Nephron progenitor cell (in vitro differentiated cells): Measurements from ENCODE around the gene SLAMF7.

ENCODE experiments used
- DNase-seq: peaks from one replicate; pipeline ENCODE4 v3.0.0; 2021
- H3K27ac Mint-ChIP-seq: 2 replicates; pipeline ENCODE4 v1.8.0; 2021; ENCODE audit warnings: mild to moderate bottlenecking, moderate library complexity, mixed read lengths
- H3K27me3 Mint-ChIP-seq: 2 replicates; pipeline ENCODE4 v1.8.0; 2021; ENCODE audit warnings: mild to moderate bottlenecking, low read depth, mixed read lengths; ENCODE audit not compliant: poor library complexity
- H3K36me3 Mint-ChIP-seq: 2 replicates; pipeline ENCODE4 v1.8.0; 2021; ENCODE audit warnings: low read depth, mixed read lengths
- H3K4me1 Mint-ChIP-seq: 2 replicates; pipeline ENCODE4 v1.8.0; 2021; ENCODE audit warnings: mixed read lengths
- H3K4me3 Mint-ChIP-seq: 2 replicates; pipeline ENCODE4 v1.8.0; 2021; ENCODE audit warnings: mild to moderate bottlenecking, moderate library complexity, mixed read lengths
- H3K9me3 Mint-ChIP-seq: 2 replicates; pipeline ENCODE4 v1.8.0; 2021; ENCODE audit warnings: mild to moderate bottlenecking, moderate library complexity, mixed read lengths
- TF ChIP-seq, protein P1 (sequence below): fragments of 200-600 bp; sonication (generic); IDR thresholded peaks from 2 replicates; pipeline ENCODE4 v1.5.0; 2021; ENCODE audit warnings: antibody characterized with exemption

SLAMF7 gene

DNA sequence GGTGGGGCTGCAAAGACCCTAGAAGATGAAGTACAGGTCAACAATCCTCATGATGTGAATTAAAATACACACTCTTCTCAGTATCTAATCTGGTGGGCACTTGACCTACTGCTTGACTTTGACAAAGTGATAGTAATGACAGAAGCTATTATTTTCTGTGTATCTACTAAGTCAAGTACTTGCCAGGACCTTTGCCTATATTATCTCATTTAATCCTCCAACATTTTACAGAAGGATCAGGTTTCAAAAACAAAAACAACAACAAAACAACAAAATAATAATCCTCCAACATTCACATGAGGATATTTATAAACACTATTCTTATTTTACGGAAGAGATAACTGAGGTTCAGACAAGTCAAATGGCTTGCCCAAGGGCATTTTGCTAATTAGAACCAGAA, 23.0 kb upstream of the SLAMF7 start:
- no peak overlapping the region for H3K27ac Mint-ChIP-seq
- H3K4me1 Mint-ChIP-seq: no peaks in the 10 kb centered on the region
- peaks cover 7% of the 10 kb centered on the region for H3K9me3 Mint-ChIP-seq
- no peak overlapping the region for H3K4me3 Mint-ChIP-seq
- DNase-seq: no peak
- TF ChIP-seq, protein P1, sequence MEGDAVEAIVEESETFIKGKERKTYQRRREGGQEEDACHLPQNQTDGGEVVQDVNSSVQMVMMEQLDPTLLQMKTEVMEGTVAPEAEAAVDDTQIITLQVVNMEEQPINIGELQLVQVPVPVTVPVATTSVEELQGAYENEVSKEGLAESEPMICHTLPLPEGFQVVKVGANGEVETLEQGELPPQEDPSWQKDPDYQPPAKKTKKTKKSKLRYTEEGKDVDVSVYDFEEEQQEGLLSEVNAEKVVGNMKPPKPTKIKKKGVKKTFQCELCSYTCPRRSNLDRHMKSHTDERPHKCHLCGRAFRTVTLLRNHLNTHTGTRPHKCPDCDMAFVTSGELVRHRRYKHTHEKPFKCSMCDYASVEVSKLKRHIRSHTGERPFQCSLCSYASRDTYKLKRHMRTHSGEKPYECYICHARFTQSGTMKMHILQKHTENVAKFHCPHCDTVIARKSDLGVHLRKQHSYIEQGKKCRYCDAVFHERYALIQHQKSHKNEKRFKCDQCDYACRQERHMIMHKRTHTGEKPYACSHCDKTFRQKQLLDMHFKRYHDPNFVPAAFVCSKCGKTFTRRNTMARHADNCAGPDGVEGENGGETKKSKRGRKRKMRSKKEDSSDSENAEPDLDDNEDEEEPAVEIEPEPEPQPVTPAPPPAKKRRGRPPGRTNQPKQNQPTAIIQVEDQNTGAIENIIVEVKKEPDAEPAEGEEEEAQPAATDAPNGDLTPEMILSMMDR: no peak
- no peaks in the 10 kb centered on the region for H3K36me3 Mint-ChIP-seq
- peaks cover 5% of the 10 kb centered on the region for H3K27me3 Mint-ChIP-seq

DNA sequence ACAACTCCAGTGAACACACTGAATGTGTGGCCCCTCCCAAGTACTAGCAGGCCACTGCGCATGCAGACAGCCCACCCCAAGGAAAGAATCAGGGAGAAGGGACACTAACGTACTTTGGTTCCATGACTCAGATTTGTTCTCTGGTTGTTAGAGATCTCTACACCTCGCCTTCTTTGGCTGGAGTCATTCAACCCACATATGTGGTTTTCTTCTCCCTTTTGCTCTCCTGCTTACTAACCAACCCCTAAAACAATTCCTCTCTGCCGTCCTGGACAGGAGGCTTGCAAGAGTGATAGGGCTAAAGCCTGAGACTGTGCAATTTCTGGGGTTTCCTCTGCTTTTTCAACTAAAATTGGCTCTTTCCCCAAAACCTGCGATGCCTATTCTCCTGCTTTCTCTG, 21.7 kb upstream of the SLAMF7 start:
- Mint-ChIP-seq H3K27me3 (peaks cover 5% of the 10 kb centered on the region), H3K9me3 (peaks cover 7% of the 10 kb centered on the region), H3K4me3 (no peak overlapping the region), H3K4me1 (no peaks in the 10 kb centered on the region), H3K36me3 (no peaks in the 10 kb centered on the region), H3K27ac (no peak overlapping the region)
- TF ChIP-seq, protein P1: no peak
- no peak for DNase-seq

GRCh38 chr1:160718210-160718609, 20.8 kb upstream of the SLAMF7 start:
- TF ChIP-seq, protein P1: no peak
- H3K36me3 Mint-ChIP-seq: no peaks in the 10 kb centered on the region

GRCh38 chr1:160720356-160721085, 18.5 kb upstream of the SLAMF7 start:
- Mint-ChIP-seq H3K27me3 (peaks cover 5% of the 10 kb centered on the region), H3K27ac (no peak overlapping the region)

More at GRCh38 chr1:160718210-160718609, 20.8 kb upstream of the SLAMF7 start:
- peaks cover 5% of the 10 kb centered on the region for H3K27me3 Mint-ChIP-seq
- H3K27ac Mint-ChIP-seq: no peak overlapping the region
- no peak overlapping the region for H3K4me3 Mint-ChIP-seq
- no peak for DNase-seq
- H3K4me1 Mint-ChIP-seq: no peaks in the 10 kb centered on the region
- H3K9me3 Mint-ChIP-seq: peaks cover 7% of the 10 kb centered on the region

DNA sequence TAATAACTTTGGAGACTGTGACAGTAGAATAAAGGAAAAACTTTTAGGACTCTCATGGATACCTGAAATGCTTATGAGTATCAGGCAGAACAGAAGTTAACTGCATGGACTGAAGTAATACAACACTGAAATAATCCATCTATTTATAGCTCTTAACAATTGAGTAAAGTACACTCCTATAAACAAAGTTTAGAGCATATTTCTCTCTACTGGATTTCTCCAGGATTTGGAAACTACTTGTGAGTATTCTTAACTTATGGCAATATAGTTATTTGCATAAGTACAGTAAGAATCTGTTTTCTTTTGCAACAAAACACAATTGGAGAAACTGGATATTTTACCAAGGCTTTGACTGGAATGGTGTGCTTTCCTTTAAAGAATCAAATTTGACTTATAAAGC, 17.6 kb upstream of the SLAMF7 start:
- Mint-ChIP-seq H3K9me3 (peaks cover 7% of the 10 kb centered on the region), H3K4me1 (no peaks in the 10 kb centered on the region), H3K4me3 (no peak overlapping the region), H3K27me3 (no peaks in the 10 kb centered on the region), H3K27ac (no peak overlapping the region), H3K36me3 (no peaks in the 10 kb centered on the region)
- TF ChIP-seq, protein P1: no peak
- no peak for DNase-seq

More at GRCh38 chr1:160720356-160721085, 18.5 kb upstream of the SLAMF7 start:
- Mint-ChIP-seq H3K36me3 (no peaks in the 10 kb centered on the region), H3K4me3 (no peak overlapping the region), H3K9me3 (peaks cover 7% of the 10 kb centered on the region), H3K4me1 (no peaks in the 10 kb centered on the region)
- TF ChIP-seq, protein P1: no peak
- no peak for DNase-seq

DNA sequence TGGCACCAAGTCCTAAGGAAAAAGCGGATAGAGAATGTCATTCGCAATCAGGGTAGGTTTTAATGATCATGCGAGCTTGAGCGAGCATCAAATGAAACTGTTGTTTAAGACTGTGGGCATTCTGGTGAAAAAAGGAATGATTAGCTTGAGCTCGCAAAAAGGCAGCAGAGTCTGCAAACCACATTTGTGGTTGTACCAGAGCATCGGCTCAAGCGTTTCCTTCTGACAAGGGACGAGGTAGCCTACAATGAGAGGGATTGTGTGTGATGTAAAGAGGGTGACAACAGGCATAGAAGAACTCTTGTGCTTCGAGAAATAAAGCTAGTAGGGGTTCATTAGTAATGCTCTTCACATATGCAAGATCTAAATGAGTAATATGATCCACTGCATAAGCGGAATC, 16.3 kb upstream of the SLAMF7 start:
- TF ChIP-seq, protein P1: no peak
- DNase-seq: no peak
- Mint-ChIP-seq H3K4me3 (no peak overlapping the region), H3K4me1 (no peaks in the 10 kb centered on the region), H3K27me3 (no peaks in the 10 kb centered on the region), H3K27ac (no peak overlapping the region), H3K9me3 (peaks cover 7% of the 10 kb centered on the region), H3K36me3 (no peaks in the 10 kb centered on the region)
